ENCODE data around the gene ARHGEF37.

The ARHGEF37 gene

GRCh38 chr5:149671544-149671943 lies 90.2 kb downstream of the ARHGEF37 start:
- DNase-seq (ENCODE audit: low read depth in 2 of 3, low spot score in 1 of 3) = no peak

DNA sequence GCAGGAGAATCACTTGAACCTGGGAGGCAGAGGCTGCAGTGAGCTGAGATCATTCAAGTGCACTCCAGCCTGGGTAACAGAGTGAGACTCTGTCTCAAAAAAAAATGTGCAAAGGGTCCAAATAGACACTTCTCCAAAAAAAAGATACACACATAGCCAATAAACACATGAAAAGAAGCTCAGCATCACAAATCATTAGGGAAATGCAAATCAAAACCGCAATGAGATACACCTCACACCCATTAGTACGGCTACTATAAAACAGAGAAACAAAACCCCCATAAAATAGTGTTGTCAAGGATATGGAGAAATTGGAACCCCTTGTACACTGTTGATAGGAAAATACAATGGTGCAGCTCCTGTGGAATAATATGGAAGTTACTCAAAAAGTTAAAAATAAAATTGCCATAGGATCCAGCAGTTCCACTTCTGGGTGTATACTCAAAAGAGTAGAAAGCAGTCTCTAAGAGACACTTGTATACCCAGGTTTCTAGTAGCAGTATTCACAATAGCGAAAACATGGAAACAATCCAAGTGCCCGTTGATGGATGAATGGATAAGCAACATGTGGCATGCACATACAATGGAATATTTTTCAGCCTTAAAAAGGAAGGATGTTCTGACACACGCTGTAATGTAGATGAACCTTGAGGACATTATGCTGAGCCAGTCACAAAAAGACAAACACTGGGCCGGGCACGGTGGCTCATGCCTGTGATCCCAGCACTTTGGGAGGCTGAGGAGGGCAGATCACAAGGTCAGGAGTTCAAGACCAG lies 91.6 kb downstream of the ARHGEF37 start:
- DNase-seq (ENCODE audit: low read depth in 2 of 3, low spot score in 1 of 3) = no peak

- no peak for DNase-seq (ENCODE audit: low read depth in 2 of 3, low spot score in 1 of 3)
These were observed 93.4 kb downstream of the ARHGEF37 start for GRCh38 chr5:149674686-149675085.

- DNase-seq (ENCODE audit: low read depth in 2 of 3, low spot score in 1 of 3) = no peak
These were observed 94.4 kb downstream of the ARHGEF37 start for GRCh38 chr5:149675610-149676201.

DNA sequence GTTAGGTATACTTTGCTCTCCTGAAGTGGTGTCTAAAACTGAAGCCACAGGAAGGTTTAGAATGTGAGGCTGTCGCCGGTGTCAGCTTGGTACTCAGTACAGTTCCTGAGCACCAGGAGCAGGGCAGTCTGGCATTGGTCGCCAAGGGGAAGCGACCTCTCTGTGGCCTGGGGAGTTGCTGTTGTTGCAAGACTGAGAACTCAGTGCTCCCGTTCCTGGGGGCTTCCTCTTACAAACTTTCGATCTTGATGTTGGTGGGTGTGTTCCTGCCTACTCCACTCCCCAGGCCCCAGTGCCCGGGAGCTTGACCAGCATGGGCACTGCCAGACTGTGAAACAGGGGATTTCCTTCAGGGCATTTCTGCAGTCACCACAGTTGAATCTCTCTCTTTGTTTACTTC lies 96.4 kb downstream of the ARHGEF37 start:
- no peak for DNase-seq (ENCODE audit: low read depth in 2 of 3, low spot score in 1 of 3)

DNA sequence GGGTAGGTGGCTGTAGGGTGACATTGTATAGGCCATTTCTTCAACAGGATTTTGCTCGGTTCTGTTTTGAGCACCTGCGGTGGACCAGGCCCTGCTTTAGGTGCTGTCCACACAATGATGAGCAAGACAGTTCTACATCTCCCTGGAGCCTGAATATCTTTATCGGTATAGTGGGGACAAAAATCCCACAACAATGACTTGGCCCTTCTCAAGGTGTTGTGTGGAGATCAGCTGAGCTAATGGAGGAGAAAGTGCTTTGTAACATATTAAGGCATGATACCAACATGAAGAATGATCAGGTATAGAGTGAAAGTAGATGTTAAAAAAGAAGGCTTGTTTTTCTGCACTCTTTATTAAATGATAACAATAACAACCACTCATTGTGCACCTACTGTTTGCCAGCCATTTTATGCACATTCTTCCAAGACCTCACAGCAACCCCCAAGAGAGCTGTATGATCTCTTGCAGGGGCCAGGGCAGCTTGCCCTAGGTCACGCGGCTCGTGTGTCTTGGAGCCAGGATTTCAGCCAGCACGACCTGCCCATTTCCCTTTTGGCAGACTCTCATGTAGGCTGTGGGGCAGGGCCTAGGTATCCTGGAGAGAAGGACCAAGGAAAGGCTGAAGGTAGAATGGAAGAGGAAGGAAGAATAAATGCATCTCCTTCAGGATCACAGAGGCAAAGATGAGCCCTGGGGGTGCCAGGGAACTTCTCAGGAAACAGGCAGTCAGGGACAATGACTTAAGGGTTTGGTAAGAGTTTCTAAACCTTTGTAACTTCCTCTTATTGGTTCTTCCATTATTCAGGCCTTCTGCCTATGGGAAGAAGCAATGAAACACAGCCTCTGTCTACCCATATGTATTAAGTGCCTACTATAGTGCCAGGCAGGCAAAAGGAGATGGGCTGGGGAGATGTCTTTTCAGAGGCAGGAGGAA lies 98.8 kb downstream of the ARHGEF37 start:
- no peak for DNase-seq (ENCODE audit: low read depth in 2 of 3, low spot score in 1 of 3)

DNA sequence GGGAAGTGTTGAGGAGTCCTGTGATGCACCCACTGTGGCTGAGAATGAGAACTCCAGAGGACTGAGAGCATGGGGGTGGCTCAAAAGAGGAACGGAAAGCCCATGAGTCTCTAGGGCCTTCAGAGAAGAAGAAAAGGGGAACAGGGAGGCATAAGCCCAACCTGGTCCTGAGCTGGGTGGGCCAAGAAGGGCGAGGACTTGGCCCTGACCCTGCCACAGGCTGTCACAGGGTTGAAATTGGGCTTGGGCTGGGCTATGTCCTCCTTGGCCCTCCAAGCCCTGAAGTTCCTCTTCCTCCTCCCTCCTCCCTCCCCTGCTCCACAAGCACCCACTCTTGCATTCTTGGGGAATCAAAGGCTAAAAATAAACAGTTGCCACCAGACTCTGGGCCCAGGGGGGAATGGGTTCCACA lies 99.5 kb downstream of the ARHGEF37 start:
- DNase-seq (ENCODE audit: low read depth in 2 of 3, low spot score in 1 of 3) = no peak

DNA sequence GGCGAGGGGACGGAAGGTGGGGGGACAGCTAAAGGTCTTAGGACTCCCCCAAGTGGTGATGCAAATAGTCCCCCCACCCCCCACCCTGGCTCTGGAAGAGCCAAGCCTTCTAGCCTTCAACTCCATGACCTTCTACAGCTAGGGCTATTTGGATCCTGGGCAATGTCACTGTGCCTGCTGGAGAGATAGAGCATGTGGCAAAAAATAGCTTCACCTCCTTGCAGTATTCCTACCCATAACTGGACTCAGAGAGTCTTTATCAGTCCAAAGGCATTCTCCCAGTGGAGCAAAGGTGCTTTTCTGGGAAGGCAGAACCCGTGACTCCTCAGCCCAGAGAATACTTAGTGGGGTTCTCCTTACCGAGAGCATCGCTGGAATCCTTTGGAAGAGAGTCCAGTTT lies 100.0 kb downstream of the ARHGEF37 start:
- no peak for DNase-seq (ENCODE audit: low read depth in 2 of 3, low spot score in 1 of 3)

DNA sequence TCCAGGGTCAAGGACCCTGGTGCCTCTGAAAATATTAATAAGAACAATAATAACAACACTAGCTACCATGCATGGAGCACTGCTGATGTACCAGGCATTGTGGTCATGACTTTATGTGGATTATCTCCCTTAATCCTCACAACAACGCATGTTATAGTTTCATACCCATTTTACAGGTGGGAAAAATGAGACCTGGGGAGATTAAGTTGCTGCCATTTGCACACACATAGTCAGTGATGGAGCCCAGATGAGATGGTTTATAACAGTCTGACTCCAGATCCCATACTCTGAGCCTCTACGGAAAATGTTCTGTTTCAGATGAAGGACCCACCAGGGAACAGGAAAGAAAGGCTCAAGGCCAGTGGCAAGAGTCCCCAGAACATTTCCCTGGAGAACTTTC lies 100.6 kb downstream of the ARHGEF37 start:
- DNase-seq (ENCODE audit: low read depth in 2 of 3, low spot score in 1 of 3) = no peak

DNA sequence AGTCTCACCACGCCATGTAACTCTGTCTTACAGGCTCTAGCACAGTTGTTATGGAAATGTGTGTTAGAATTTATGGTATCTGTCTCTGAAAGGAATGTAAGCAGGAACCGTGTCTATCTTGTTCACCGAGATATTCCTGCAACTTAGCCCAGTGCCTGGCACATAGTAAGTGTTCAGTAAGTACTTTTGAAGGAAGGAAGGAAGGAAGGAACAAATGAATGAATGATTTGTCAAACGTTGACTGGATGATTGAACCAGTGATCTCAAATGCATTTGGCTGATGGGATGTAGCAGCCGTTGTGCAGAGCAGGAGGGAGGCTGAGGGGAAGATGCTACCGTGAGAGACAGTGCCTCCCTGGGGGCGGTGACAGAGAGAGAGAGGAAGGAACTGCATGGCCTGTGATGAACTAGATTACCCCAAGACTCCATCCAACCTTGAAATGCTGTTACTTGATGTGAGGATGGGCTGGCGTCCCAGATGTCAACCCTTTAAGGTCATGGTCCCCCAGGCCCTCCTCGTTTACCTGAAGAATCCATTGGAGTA lies 101.3 kb downstream of the ARHGEF37 start:
- no peak for DNase-seq (ENCODE audit: low read depth in 2 of 3, low spot score in 1 of 3)

DNA sequence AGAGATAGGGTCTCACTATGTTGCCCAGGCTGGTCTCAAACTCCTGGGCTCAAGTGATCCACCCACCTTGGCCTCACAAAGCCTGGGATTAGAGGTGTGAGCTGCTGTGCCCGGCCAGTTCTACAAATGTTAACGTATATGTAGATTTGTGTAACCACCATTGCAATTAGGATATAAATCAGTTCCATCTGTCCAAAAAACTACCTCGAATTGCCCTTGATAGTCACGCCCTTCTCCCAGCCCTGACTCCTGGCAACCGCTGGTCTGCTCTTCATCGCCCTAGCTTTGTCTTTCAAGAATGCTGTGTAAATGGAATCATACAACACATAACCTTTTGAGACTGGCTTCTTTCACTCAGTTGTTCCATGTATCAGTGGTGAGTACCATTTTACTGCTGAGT lies 102.7 kb downstream of the ARHGEF37 start:
- no peak for DNase-seq (ENCODE audit: low read depth in 2 of 3, low spot score in 1 of 3)

- DNase-seq (ENCODE audit: low read depth in 2 of 3, low spot score in 1 of 3) = no peak
These were observed 103.1 kb downstream of the ARHGEF37 start for GRCh38 chr5:149684371-149684770.
